Measurements from ENCODE around the gene TMEM42. TPM values are rescaled to one million over a fixed set of nuclear protein-coding genes. Genes with fewer than 3 reads are reported as not detected.
A peak's percentile ranks its signal among the peaks of the same experiment; 100 is the strongest.
"Not testable (repeated sequence)": the region's sequence is repeated elsewhere in the genome, so short reads cannot be mapped to it uniquely, and the experiment has no call there.

The TMEM42 gene
- total RNA-seq (2022) (12.3 TPM in 2 replicates), Bru-seq, nascent RNA (percentile 70 among the genes with signal in this experiment), BruChase-seq, experiment 1, labeled RNA remaining after a 6-hour chase (percentile 66 among the genes with signal in this experiment), BruChase-seq, experiment 2, labeled RNA remaining after a 2-hour chase (percentile 61 among the genes with signal in this experiment)
- long read RNA-seq, transcript TMEM42-201 (3 exons, 1,026 nt), result major isoform, 14 of 24 reads
- long read RNA-seq, partial matches to known transcripts, result 0 of 24 reads
- long read RNA-seq, other reads (novel, unspliced or antisense), result 10 of 24 reads

GRCh38 chr3:44861412-44862225 lies at the start of gene TMEM42:
TMEM42 (plus strand) TSS chr3:44861912; CDS start chr3:44861925, 13 bp downstream.
- peak within 1 kb of the TSS; percentile 93 for H3K27ac Mint-ChIP-seq (ENCODE audit: unreplicated experiment)
- no peaks in the 10 kb centered on the region for H3K27me3 Mint-ChIP-seq (ENCODE audit: unreplicated experiment)
- no TSS peak for BruUV-seq (replicated peaks)
- H3K4me3 Mint-ChIP-seq (ENCODE audit: low read depth, unreplicated experiment), result peak within 1 kb of the TSS; percentile 78
- H3K36me3 Mint-ChIP-seq (ENCODE audit: insufficient read depth, unreplicated experiment), result peaks cover 16% of the 10 kb centered on the region
- peak; percentile 89 for DNase-seq
- CTCF ChIA-PET, result interaction anchor here (0.6 kb wide), 1 partner anchor 23 kb away, joined by 3 read pairs; no protein-coding TSS in a partner anchor
- no peaks in the 10 kb centered on the region for H3K9me3 Mint-ChIP-seq (ENCODE audit: low read depth, unreplicated experiment)
- TF ChIP-seq, protein P1, sequence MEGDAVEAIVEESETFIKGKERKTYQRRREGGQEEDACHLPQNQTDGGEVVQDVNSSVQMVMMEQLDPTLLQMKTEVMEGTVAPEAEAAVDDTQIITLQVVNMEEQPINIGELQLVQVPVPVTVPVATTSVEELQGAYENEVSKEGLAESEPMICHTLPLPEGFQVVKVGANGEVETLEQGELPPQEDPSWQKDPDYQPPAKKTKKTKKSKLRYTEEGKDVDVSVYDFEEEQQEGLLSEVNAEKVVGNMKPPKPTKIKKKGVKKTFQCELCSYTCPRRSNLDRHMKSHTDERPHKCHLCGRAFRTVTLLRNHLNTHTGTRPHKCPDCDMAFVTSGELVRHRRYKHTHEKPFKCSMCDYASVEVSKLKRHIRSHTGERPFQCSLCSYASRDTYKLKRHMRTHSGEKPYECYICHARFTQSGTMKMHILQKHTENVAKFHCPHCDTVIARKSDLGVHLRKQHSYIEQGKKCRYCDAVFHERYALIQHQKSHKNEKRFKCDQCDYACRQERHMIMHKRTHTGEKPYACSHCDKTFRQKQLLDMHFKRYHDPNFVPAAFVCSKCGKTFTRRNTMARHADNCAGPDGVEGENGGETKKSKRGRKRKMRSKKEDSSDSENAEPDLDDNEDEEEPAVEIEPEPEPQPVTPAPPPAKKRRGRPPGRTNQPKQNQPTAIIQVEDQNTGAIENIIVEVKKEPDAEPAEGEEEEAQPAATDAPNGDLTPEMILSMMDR (IDR thresholded peaks at IDR 0.05; ENCODE audit: unreplicated experiment), result no peak
- peaks cover 2% of the 10 kb centered on the region for H3K4me1 Mint-ChIP-seq (ENCODE audit: low read depth, unreplicated experiment)
- intact Hi-C loops (cut with micrococcal nuclease; ENCODE audit: unreplicated experiment), result no loop called here

DNA sequence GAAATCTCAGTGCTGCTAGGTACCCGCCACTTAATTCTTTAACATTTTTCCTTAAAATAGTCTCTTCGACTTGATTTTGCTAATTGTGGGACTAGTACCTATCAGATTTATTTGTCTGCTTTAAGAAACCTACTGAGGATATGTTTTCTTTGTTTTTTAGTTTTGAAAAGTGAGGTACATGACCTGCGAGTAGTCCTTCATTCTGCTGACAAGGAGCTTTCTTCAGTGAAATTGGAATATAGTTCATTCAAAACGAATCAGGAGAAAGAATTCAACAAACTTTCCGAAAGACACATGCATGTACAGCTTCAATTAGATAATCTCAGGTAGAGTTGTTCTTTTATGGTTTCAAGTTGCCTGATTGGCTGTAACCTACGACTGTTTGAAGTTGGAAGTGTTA lies 47.0 kb upstream of the TMEM42 start:
- no peak for DNase-seq
- BruUV-seq (replicated peaks), result no TSS peak
- CTCF ChIA-PET, result no interaction called here
- Mint-ChIP-seq H3K9me3 (ENCODE audit: low read depth, unreplicated experiment) (peaks cover 4% of the 10 kb centered on the region), H3K27ac (ENCODE audit: unreplicated experiment) (no peak overlapping the region), H3K36me3 (ENCODE audit: insufficient read depth, unreplicated experiment) (no peaks in the 10 kb centered on the region), H3K27me3 (ENCODE audit: unreplicated experiment) (no peaks in the 10 kb centered on the region), H3K4me1 (ENCODE audit: low read depth, unreplicated experiment) (no peaks in the 10 kb centered on the region), H3K4me3 (ENCODE audit: low read depth, unreplicated experiment) (no peak overlapping the region)
- TF ChIP-seq, protein P1 (IDR thresholded peaks at IDR 0.05; ENCODE audit: unreplicated experiment), result no peak
- intact Hi-C loops (cut with micrococcal nuclease; ENCODE audit: unreplicated experiment), result no loop called here

DNA sequence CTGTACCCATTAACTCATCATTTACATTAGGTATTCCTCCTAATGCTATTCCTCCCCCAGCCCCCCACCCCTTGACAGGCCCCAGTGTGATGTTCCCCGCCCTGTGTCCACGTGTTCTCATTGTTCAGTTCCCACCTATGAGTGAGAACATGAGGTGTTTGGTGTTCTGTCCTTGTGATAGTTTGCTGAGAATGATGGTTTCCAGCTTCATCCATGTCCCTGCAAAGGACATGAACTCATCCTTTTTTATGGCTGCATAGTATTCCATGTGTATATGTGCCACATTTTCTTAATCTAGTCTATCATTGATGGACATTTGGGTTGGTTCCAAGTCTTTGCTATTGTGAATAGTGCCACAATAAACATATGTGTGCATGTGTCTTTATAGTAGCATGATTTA lies 45.4 kb upstream of the TMEM42 start:
- not testable (repeated sequence) for BruUV-seq (replicated peaks); H3K4me3 Mint-ChIP-seq (ENCODE audit: low read depth, unreplicated experiment)

DNA sequence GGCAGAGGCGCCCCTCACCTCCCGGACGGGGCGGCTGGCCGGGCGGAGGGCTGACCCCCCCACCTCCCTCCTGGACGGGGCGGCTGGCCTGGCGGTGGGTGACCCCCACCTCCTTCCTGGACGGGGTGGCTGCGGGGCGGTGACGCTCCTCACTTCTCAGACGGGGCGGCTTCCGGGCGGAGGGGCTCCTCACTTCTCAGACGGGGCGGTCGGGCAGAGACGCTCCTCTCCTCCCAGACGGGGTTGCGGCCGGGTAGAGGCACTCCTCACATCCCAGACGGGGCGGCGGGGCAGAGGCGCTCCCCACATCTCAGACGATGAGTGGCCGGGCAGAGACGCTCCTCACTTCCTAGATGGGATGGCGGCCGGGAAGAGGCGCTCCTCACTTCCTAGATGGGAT lies 40.5 kb upstream of the TMEM42 start:
- H3K27ac Mint-ChIP-seq (ENCODE audit: unreplicated experiment); DNase-seq; H3K4me3 Mint-ChIP-seq (ENCODE audit: low read depth, unreplicated experiment); BruUV-seq (replicated peaks); CTCF ChIA-PET; H3K36me3 Mint-ChIP-seq (ENCODE audit: insufficient read depth, unreplicated experiment); intact Hi-C loops (cut with micrococcal nuclease; ENCODE audit: unreplicated experiment); H3K27me3 Mint-ChIP-seq (ENCODE audit: unreplicated experiment); H3K9me3 Mint-ChIP-seq (ENCODE audit: low read depth, unreplicated experiment): not testable (repeated sequence)
- H3K4me1 Mint-ChIP-seq (ENCODE audit: low read depth, unreplicated experiment), result peaks cover 17% of the 10 kb centered on the region

More for the DNA sequence above, 45.4 kb upstream of the TMEM42 start:
- H3K27ac Mint-ChIP-seq (ENCODE audit: unreplicated experiment); CTCF ChIA-PET; H3K27me3 Mint-ChIP-seq (ENCODE audit: unreplicated experiment); H3K36me3 Mint-ChIP-seq (ENCODE audit: insufficient read depth, unreplicated experiment); DNase-seq; H3K4me1 Mint-ChIP-seq (ENCODE audit: low read depth, unreplicated experiment); H3K9me3 Mint-ChIP-seq (ENCODE audit: low read depth, unreplicated experiment); intact Hi-C loops (cut with micrococcal nuclease; ENCODE audit: unreplicated experiment): not testable (repeated sequence)

- Mint-ChIP-seq H3K27me3 (ENCODE audit: unreplicated experiment) (no peaks in the 10 kb centered on the region), H3K4me1 (ENCODE audit: low read depth, unreplicated experiment) (peaks cover 17% of the 10 kb centered on the region), H3K4me3 (ENCODE audit: low read depth, unreplicated experiment) (no peak overlapping the region), H3K27ac (ENCODE audit: unreplicated experiment) (peak overlapping the region; percentile 30), H3K36me3 (ENCODE audit: insufficient read depth, unreplicated experiment) (peaks cover 9% of the 10 kb centered on the region), H3K9me3 (ENCODE audit: low read depth, unreplicated experiment) (peaks cover 2% of the 10 kb centered on the region)
- no TSS peak for BruUV-seq (replicated peaks)
- DNase-seq, result peak; percentile 4
- intact Hi-C loops (cut with micrococcal nuclease; ENCODE audit: unreplicated experiment), result no loop called here
- CTCF ChIA-PET, result no interaction called here
- TF ChIP-seq, protein P1 (IDR thresholded peaks at IDR 0.05; ENCODE audit: unreplicated experiment), result no peak
Observed at GRCh38 chr3:44825264-44825925, 36.3 kb upstream of the TMEM42 start.
